IMR-90 (cell line): ENCODE measurements around the gene CCDC148. TPM values are rescaled to one million over a fixed set of nuclear protein-coding genes. Genes with fewer than 3 reads are reported as not detected.

ENCODE experiments used
- ATAC-seq: fragments of 200-7000 bp; cut with Tn5 transposase; 2 replicates; pipeline ENCODE4 v1.9.1; 2020; ENCODE audit warnings: low read depth, mild to moderate bottlenecking, moderate library complexity
- BruUV-seq: library from RNA; stranded (reverse); fragments of 400-500 nt; replicated peaks from 2 replicates; lab custom pipeline; 2021; lab: Mats Ljungman, UMichigan
- CTCF ChIA-PET: fragments of 300-600 bp; formaldehyde crosslinking; extraction: SDS; loops from one replicate; lab custom pipeline; 2021; ENCODE audit warnings: antibody characterized with exemption; lab: Yijun Ruan, JAX
- POLR2A ChIA-PET: fragments of 300-600 bp; sonication (Branson Sonifier 250); formaldehyde crosslinking; loops from one replicate; lab custom pipeline; 2022; ENCODE audit warnings: antibody characterized with exemption; ENCODE audit not compliant: unreplicated experiment; lab: Charles Lee
- DNase-seq: peaks from one replicate; pipeline ENCODE4 v3.0.0; 2013
- H2AFZ ChIP-seq: replicated peaks from 2 replicates; pipeline ENCODE3; 2013; ENCODE audit warnings: low read length, mild to moderate bottlenecking; ENCODE audit not compliant: poor library complexity
- H2AK5ac ChIP-seq: 2 replicates; pipeline ENCODE4 v1.6.1; 2013; ENCODE audit warnings: low read depth, low read length, inconsistent platforms
- H2AK9ac ChIP-seq: replicated peaks from 2 replicates; pipeline ENCODE3; 2013; ENCODE audit warnings: mild to moderate bottlenecking, low read depth, low read length, moderate library complexity; ENCODE audit not compliant: poor library complexity
- H2BK120ac ChIP-seq: 2 replicates; pipeline ENCODE4 v1.6.1; 2013; ENCODE audit warnings: low read depth, low read length, inconsistent platforms
- H2BK15ac ChIP-seq: 3 replicates; pipeline ENCODE4 v1.6.1; 2013; ENCODE audit warnings: low read depth, low read length, inconsistent platforms
- H2BK20ac ChIP-seq: 2 replicates; pipeline ENCODE4 v1.6.1; 2013; ENCODE audit warnings: low read depth, mild to moderate bottlenecking, inconsistent platforms, low read length, moderate library complexity
- H2BK5ac ChIP-seq: 2 replicates; pipeline ENCODE4 v1.6.1; 2013; ENCODE audit warnings: mild to moderate bottlenecking, low read depth, low read length, inconsistent platforms; ENCODE audit not compliant: poor library complexity, severe bottlenecking
- H3K14ac ChIP-seq: replicated peaks from 2 replicates; pipeline ENCODE4 v1.6.1; 2013; ENCODE audit warnings: low read depth, low read length, inconsistent platforms
- H3K18ac ChIP-seq: 2 replicates; pipeline ENCODE4 v1.6.1; 2013; ENCODE audit warnings: low read depth, low read length, control low read depth
- H3K23ac ChIP-seq: 2 replicates; pipeline ENCODE4 v1.6.1; 2013; ENCODE audit warnings: low read depth, low read length, inconsistent platforms
- H3K27ac ChIP-seq: 2 replicates; pipeline ENCODE4 v1.5.1; 2013; ENCODE audit warnings: mild to moderate bottlenecking, control low read depth, low read length; ENCODE audit not compliant: insufficient read depth
- H3K27me3 ChIP-seq: 2 replicates; pipeline ENCODE4 v1.6.1; 2013; ENCODE audit warnings: low read length; ENCODE audit not compliant: control insufficient read depth, insufficient read depth
- H3K36me3 ChIP-seq: 2 replicates; pipeline ENCODE4 v1.6.1; 2013; ENCODE audit warnings: low read length, mixed read lengths; ENCODE audit not compliant: control insufficient read depth, insufficient read depth
- H3K4ac ChIP-seq: 2 replicates; pipeline ENCODE4 v1.6.1; 2013; ENCODE audit warnings: low read depth, low read length, inconsistent platforms
- H3K4me1 ChIP-seq: 2 replicates; pipeline ENCODE4 v1.6.1; 2013; ENCODE audit warnings: low read length, mixed read lengths; ENCODE audit not compliant: control insufficient read depth, insufficient read depth
- H3K4me2 ChIP-seq: 2 replicates; pipeline ENCODE4 v1.6.1; 2013; ENCODE audit warnings: low read depth, mild to moderate bottlenecking, control low read depth, low read length, moderate library complexity
- H3K4me3 ChIP-seq: 2 replicates; pipeline ENCODE4 v1.5.1; 2013; ENCODE audit warnings: low read depth, mild to moderate bottlenecking, control low read depth, low read length, moderate library complexity; ENCODE audit not compliant: insufficient read depth
- H3K56ac ChIP-seq: 2 replicates; pipeline ENCODE4 v1.6.1; 2013; ENCODE audit warnings: low read length, inconsistent platforms; ENCODE audit not compliant: insufficient read depth; ENCODE audit errors: extremely low read depth
- H3K79me1 ChIP-seq, 2 experiments: 2 replicates each; pipeline ENCODE4 v1.6.1; 2013; ENCODE audit warnings: low read length in 2 of 2, inconsistent platforms in 1 of 2, low read depth in 1 of 2
- H3K9ac ChIP-seq: 2 replicates; pipeline ENCODE4 v1.6.1; 2013; ENCODE audit warnings: low read depth, low read length, control low read depth
- H3K9me1 ChIP-seq: 2 replicates; pipeline ENCODE4 v1.6.1; 2013; ENCODE audit warnings: low read length, inconsistent platforms; ENCODE audit not compliant: insufficient read depth
- H3K9me3 ChIP-seq: 2 replicates; pipeline ENCODE4 v1.6.1; 2013; ENCODE audit warnings: low read length; ENCODE audit not compliant: control insufficient read depth, insufficient read depth
- H4K20me1 ChIP-seq: 2 replicates; pipeline ENCODE4 v1.6.1; 2013; ENCODE audit warnings: low read length, inconsistent platforms; ENCODE audit not compliant: insufficient read depth
- H4K5ac ChIP-seq: 2 replicates; pipeline ENCODE4 v1.6.1; 2013; ENCODE audit warnings: mild to moderate bottlenecking, low read depth, low read length, control low read depth
- H4K8ac ChIP-seq, 2 experiments: 2 replicates each; pipeline ENCODE4 v1.6.1; 2013; ENCODE audit warnings: low read depth in 2 of 2, low read length in 2 of 2, control low read depth in 1 of 2, inconsistent platforms in 1 of 2
- H4K91ac ChIP-seq: 2 replicates; pipeline ENCODE4 v1.6.1; 2013; ENCODE audit warnings: low read depth, low read length, inconsistent platforms; ENCODE audit not compliant: insufficient read depth
- CHD1 ChIP-seq: IDR thresholded peaks from 2 replicates; pipeline ENCODE4 v1.6.1; 2012; ENCODE audit warnings: low read depth, low read length, improper control_type of control experiment
- CTCF ChIP-seq: conservative IDR thresholded peaks from 2 replicates; pipeline ENCODE4 v1.5.1; 2012; ENCODE audit warnings: mild to moderate bottlenecking, low read depth, low read length, improper control_type of control experiment
- ELK1 ChIP-seq: fragments of 150-350 bp; IDR thresholded peaks from 2 replicates; pipeline ENCODE4 v1.6.1; 2016; ENCODE audit warnings: low read depth, mild to moderate bottlenecking, low read length, moderate library complexity, borderline replicate concordance
- NFE2L2 ChIP-seq: fragments of 150-350 bp; IDR thresholded peaks from 2 replicates; pipeline ENCODE4 v1.6.1; 2016; ENCODE audit warnings: low read depth, mild to moderate bottlenecking, low read length
- POLR2A ChIP-seq: IDR thresholded peaks from 2 replicates; pipeline ENCODE4 v1.6.1; 2012; ENCODE audit warnings: mild to moderate bottlenecking, low read depth, low read length
- RAD21 ChIP-seq: IDR thresholded peaks from 2 replicates; pipeline ENCODE4 v1.6.1; 2012; ENCODE audit warnings: low read length, improper control_type of control experiment
- RCOR1 ChIP-seq: IDR thresholded peaks from 2 replicates; pipeline ENCODE4 v1.6.1; 2012; ENCODE audit warnings: mild to moderate bottlenecking, low read length, improper control_type of control experiment; ENCODE audit not compliant: insufficient replicate concordance
- SMC3 ChIP-seq: fragments of 150-350 bp; IDR thresholded peaks from 2 replicates; pipeline ENCODE4 v1.6.1; 2016; ENCODE audit warnings: low read depth, mild to moderate bottlenecking, antibody characterized with exemption, low read length, moderate library complexity
- WGBS, 2 experiments: methylation state at CpG; one replicate each; pipeline versions ENCODE4 v1.1.5 to v1.1.7; 2013; ENCODE audit warnings: missing lambda C conversion rate in 2 of 2; ENCODE audit not compliant: insufficient read length in 1 of 2; ENCODE audit errors: extremely low coverage in 2 of 2; 5-methylcytosine and 5-hydroxymethylcytosine counted together
- dilution Hi-C: fragments of 300-500 bp; cut with HindIII; formaldehyde crosslinking; loops from one replicate; pipeline ENCODE4 v1.14.3; 2018; ENCODE audit warnings: low sequenced_read_pairs; ENCODE audit not compliant: unreplicated experiment
- in situ Hi-C: fragments of 300-500 bp; cut with MboI; formaldehyde crosslinking; loops from 3 replicates; pipeline ENCODE4 v1.14.3; 2019; ENCODE audit warnings: low sequenced_read_pairs, inconsistent platforms, mixed read lengths
- intact Hi-C: fragments of 100-400 bp; cut with micrococcal nuclease; formaldehyde crosslinking; loops from 2 replicates; pipeline ENCODE4 v1.10.0; 2022
- polyA plus RNA-seq, 3 experiments: library from polyadenylated mRNA; depleted of rRNA; stranded (reverse); fragments of >200 nt; gene quantifications; 2 replicates each; pipeline ENCODE4 v1.2.3, GENCODE V29; 2012; ENCODE audit warnings: low replicate concordance in 1 of 3
- total RNA-seq: library from RNA; depleted of rRNA; stranded (reverse); fragments of >200 nt; gene quantifications from 2 replicates; pipeline ENCODE4 v1.2.3, GENCODE V29; 2012

The CCDC148 gene
- total and polyA plus RNA-seq, 2 of the 4 experiments (the other 2 are of a cell fraction), result 0.18 to 0.31 TPM

DNA sequence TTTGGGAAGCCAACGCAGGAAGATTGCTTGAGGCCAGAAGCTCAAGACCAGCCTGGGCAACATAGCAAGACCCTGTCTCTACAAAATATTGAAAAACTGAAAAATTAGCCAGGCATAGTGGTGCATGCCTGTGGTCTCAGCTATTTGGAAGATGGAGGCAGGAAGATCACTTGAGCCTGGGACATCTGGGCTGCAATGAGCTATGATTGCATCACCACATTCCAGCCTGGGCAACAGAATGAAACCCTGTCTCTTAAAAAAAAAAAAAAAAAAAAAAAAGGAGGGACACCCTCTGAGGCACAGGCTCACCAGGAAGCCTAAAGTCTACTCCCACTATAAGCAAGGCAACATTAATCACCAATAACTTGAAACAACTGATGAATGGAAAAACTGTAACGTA, 151.1 kb downstream of the CCDC148 start:
- H3K23ac ChIP-seq, result no peak overlapping the region
- ATAC-seq (no peak), DNase-seq (no peak)
- no peaks in the 10 kb centered on the region for H3K79me1 ChIP-seq
- H2AK9ac ChIP-seq, result no peak overlapping the region
- H2BK15ac ChIP-seq, result no peak overlapping the region
- no peak overlapping the region for H3K14ac ChIP-seq
- dilution Hi-C loops (no loop called here), in situ Hi-C loops (no loop called here), intact Hi-C loops (no loop called here)
- no peak overlapping the region for H3K9ac ChIP-seq
- H3K9me3 ChIP-seq, result no peaks in the 10 kb centered on the region
- H3K36me3 ChIP-seq, result no peaks in the 10 kb centered on the region
- BruUV-seq, result no TSS peak
- ChIA-PET CTCF (no interaction called here), POLR2A (no interaction called here)
- no peaks in the 10 kb centered on the region for H4K20me1 ChIP-seq
- H4K91ac ChIP-seq, result no peak overlapping the region
- H3K4me3 ChIP-seq, result no peak overlapping the region
- H3K18ac ChIP-seq, result no peak overlapping the region
- no peak overlapping the region for H3K56ac ChIP-seq
- no peak overlapping the region for H3K4ac ChIP-seq
- no peak overlapping the region for H2BK5ac ChIP-seq
- H2AK5ac ChIP-seq, result no peak overlapping the region
- no peak overlapping the region for H3K27ac ChIP-seq
- H3K27me3 ChIP-seq, result no peaks in the 10 kb centered on the region
- no peak overlapping the region for H4K8ac ChIP-seq
- no CpG with 5 or more reads among the region's 2 CpGs for WGBS, 2 experiments
- no peak overlapping the region for H2AFZ ChIP-seq
- no peak overlapping the region for H2BK120ac ChIP-seq
- no peaks in the 10 kb centered on the region for H3K9me1 ChIP-seq
- H3K4me1 ChIP-seq, result no peaks in the 10 kb centered on the region
- H2BK20ac ChIP-seq, result no peak overlapping the region
- H3K4me2 ChIP-seq, result no peak overlapping the region
- TF ChIP-seq RAD21 (no peak), POLR2A (no peak), RCOR1 (no peak), CHD1 (no peak), NFE2L2 (no peak), SMC3 (no peak), CTCF (no peak), ELK1 (no peak)
- H4K5ac ChIP-seq, result no peak overlapping the region
